AG08395 (cell line): ENCODE measurements around the gene NDUFS8.

Experiments
- DNase-seq: peaks from one replicate; pipeline ENCODE4 v3.0.0; 2012; ENCODE audit warnings: mixed read lengths, low spot score

Gene NDUFS8

GRCh38 chr11:68080860-68081259, 50.4 kb downstream of the NDUFS8 start:
- no peak for DNase-seq

- no peak for DNase-seq
Observed at GRCh38 chr11:68081691-68082090, 51.2 kb downstream of the NDUFS8 start.

- no peak for DNase-seq
Observed at GRCh38 chr11:68082481-68082880, 52.0 kb downstream of the NDUFS8 start.

GRCh38 chr11:68083517-68083916, 53.0 kb downstream of the NDUFS8 start:
- no peak for DNase-seq
